ENCODE measurements around the gene UBE2E2.
"Not testable (repeated sequence)": the region's sequence is repeated elsewhere in the genome, so short reads cannot be mapped to it uniquely, and the experiment has no call there.

The UBE2E2 gene

DNA sequence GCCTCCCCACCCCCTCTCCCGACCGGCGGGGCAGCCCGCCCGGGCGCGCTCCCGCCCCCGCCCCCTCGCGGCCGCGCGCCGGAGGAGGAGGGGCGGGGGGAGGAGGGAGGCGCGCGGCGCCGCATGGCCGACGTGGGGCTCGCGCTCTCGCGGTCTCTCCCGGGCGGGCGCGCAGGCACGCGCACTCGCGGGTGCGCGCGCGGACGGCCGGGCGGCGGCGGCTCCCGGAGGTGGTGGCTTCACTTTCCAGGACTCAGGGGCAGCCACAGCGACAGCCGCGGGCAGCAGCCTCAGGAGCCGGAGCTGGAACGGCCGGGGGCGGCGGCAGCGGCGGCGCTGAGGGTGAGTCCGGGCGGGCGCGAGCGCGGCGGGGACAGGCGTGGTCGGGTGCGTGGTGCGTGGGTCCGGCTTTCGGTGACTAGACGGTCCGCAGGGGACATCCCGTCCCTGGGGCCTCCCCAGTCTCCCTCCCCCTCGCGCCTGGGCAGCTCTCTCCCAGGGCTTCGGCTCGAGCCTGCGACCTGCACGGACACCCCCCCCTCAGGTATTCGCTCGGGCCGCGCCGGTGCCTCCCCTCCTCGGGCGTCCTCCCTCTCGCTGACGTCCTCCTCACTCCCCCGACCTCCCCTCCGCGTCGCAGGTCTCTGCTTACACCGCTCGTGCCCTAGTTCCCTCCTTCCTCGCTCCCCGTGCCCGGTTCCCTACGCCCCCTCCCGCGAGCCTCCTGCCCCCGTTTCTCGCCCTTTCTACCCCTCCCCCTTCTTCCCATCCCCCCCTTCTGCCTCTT is at the start of gene UBE2E2:
UBE2E2 (plus strand) TSS at position 407 of the 787 bp plus-strand sequence.
- no peak for DNase-seq

GRCh38 chr3:23153436-23153835 is 49.7 kb upstream of the UBE2E2 start:
- DNase-seq, result no peak

- DNase-seq, result no peak
Observed at GRCh38 chr3:23157331-23157730, 45.8 kb upstream of the UBE2E2 start.

- DNase-seq, result no peak
Observed at GRCh38 chr3:23159929-23160328, 43.2 kb upstream of the UBE2E2 start.

DNA sequence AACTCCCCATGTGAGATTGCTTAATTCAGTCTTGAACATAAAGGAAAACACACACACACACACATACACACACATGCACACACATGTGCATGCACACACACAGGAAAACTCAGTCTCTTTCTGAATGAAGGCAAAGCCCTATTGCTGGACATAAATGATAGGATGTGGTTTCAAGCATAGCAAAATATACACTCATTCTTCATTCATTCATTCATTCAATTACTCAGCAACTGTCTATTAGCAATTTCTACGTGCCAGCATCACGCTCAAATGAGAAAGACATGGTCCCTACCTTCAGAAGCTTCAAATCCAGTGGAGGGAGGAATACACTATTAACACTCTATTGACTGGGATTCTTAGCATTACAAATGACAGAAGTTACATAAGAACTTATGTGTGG is 41.8 kb upstream of the UBE2E2 start:
- DNase-seq, result no peak

DNA sequence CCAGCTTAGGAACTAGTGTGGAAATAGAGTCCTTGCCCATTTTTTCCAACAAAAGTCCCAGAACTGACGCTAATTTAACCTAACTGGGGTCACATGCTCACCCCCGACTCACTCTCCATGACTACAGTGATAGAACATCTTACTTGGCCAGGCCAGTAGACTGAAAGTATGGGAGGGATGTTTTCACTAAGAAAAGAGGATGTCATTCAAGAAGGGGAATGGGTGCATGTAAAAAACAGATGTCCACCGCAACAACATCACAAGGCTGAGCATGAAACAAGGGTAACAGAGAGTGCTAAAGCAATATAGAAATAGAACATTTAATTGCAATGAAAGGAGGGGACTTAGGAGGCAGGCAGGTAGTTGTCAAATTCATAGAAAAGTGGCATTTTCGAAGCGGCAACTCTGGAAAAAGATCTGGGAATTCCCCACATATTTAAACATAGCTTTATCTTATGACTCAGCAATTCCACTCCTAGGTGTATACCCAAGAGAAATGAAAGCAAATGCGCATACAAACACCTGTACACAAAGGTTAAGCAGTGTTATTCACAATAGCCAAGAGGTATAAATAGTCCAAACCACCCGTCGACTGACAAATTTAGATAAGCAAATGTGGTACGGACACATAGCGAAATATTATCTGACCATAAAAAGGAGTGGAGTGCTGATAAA is 41.1 kb upstream of the UBE2E2 start:
- no peak for DNase-seq

GRCh38 chr3:23162934-23163333 is 40.2 kb upstream of the UBE2E2 start:
- DNase-seq, result no peak

GRCh38 chr3:23164746-23165145 is 38.4 kb upstream of the UBE2E2 start:
- DNase-seq, result no peak

DNA sequence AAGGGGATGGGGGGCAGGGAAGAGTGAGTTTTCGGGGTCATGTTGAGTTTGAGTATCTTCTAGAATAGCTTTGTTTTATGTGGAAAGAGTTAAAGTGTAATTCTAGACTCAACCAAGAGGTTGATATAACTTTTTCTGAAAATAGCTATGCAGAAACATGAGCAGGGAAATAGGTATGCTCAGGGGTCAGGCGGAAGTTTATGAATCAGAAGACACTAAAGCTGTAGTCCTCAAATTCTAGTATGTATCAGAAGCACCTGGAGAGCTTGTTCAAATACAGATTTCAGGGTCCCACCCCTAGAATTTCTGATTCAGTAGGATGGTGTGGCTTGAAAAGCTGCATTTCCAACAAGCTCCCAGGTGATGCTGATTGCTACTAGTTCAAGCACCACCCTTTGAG is 37.6 kb upstream of the UBE2E2 start:
- DNase-seq, result no peak

- no peak for DNase-seq
Observed at GRCh38 chr3:23166276-23166675, 36.9 kb upstream of the UBE2E2 start.

DNA sequence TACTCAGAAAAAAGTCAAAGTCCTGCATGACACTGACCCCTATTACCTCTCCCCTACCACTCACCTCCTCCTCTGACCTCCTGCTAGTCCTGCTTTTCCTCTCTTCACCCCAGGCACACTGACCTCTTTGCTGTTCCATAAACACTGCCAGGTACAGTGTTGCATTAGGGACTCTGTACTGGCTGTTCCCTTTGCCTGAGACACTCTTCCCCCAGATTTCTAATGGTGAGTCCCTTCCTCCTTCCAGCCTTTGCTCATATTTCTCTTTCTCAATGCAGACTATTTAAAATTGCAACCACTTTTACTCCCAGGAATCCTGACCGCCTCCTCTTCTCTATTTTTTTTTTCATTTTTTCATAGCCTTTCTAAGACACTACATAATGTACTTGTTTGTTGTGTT is 36.3 kb upstream of the UBE2E2 start:
- no peak for DNase-seq

GRCh38 chr3:23169551-23169950 is 33.6 kb upstream of the UBE2E2 start:
- no peak for DNase-seq

GRCh38 chr3:23170291-23170690 is 32.8 kb upstream of the UBE2E2 start:
- DNase-seq, result no peak

GRCh38 chr3:23172059-23172458 is 31.1 kb upstream of the UBE2E2 start:
- DNase-seq, result no peak

- no peak for DNase-seq
Observed at GRCh38 chr3:23174426-23175039, 28.6 kb upstream of the UBE2E2 start.

DNA sequence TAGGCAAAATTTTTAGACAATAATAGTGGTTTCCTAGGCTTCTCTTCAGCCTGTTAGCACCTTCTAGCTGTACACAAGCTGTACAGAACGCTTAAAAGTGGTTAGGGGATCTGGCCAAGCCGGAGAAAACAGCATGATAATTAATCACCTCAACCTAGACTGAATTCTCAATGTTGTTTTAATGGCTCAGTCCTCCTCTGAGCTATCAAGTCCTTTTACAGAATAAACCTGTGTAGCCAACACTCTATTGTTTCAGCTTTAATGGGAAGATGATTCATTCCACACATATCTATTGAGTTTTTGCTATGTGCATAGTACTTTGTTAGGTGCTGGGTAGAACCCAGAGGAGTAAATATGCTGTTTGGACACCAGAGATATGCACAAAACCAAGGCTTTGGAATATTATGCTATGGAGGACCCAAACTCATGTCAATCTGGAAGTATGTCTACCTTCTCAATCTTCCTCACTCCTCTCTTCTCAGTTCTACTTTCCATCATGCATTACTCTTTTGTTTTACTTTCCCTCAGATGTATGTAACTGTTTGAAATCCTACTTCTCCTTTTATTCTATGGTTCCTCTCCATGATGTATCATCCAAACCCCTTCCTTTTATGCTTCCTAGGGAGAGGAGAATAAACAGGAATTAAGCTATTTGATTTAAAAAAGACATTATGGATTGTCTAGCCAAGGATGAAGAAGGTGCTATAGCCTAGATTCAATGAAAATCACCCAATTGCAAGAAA is 27.6 kb upstream of the UBE2E2 start:
- no peak for DNase-seq

DNA sequence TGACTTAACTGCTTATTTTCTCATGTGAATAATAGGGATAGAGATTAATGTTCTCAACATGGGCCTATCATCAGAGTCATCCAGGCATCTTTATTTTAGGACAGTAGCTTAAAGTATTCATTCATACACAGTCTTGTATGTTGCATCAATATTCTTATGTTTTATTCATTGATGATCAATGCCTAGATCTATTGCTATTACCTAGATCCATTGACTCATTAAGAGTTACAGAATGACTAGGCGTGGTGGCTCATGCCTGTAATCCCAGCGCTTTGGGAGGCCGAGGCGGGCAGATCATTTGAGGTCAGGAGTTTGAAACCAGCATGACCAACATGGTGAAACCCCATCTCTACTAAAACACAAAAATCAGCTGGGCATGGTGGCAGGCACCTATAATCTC is 26.3 kb upstream of the UBE2E2 start:
- DNase-seq, result not testable (repeated sequence)

- DNase-seq, result no peak
Observed at GRCh38 chr3:23182996-23183513, 20.1 kb upstream of the UBE2E2 start.

- no peak for DNase-seq
Observed at GRCh38 chr3:23183731-23184130, 19.4 kb upstream of the UBE2E2 start.

DNA sequence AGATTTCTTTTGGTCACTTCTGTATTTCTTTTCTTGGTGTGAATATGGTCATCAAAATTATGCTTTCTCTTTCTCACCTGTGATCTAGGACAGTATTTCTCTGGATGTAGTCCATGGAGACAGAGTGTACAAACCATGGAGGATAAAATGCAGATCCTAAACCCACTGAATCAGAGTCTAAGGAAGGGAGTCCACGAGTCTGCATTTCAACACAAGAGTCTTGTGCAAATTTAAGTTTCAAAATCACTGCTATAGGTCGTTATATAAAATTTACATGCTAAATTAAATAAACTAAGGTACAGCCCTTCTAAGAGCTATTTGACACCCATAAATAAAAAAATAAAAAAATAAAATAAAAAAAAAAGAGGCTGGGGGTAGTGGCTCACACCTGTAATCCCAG is 17.3 kb upstream of the UBE2E2 start:
- DNase-seq, result no peak

GRCh38 chr3:23189187-23189586 is 13.9 kb upstream of the UBE2E2 start:
- no peak for DNase-seq

DNA sequence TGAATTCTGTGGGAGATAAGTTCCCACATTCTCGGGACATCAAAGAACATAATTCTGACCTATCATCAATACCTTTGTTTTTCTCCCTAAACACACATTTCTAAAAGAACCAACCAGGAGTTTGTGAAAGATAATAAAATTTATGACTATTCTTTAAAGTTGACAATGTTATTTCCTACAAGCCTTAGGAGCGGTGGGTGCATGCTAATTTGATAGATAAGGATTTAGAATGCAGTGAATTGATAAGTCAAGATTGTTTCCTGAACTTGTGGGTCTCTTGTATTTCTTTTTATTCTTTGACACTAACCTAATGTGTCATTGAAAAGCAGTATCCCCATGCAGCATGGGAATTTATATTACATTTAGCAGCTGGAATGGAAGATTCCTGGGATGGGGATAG is 10.3 kb upstream of the UBE2E2 start:
- no peak for DNase-seq

- no peak for DNase-seq
Observed at GRCh38 chr3:23193831-23194230, 9.3 kb upstream of the UBE2E2 start.

Data from NCI-H1048 (cell line).